MM.1S (cell line): ENCODE data around the gene KDM2A.

ENCODE experiments used
- DNase-seq: peaks from one replicate; pipeline ENCODE4 v3.0.0-alpha.2; 2015
- H2AFZ ChIP-seq: fragments of 300-600 bp; sonication (generic); 2 replicates; pipeline ENCODE4 v1.6.0; 2016; ENCODE audit warnings: antibody characterized with exemption, low read length
- H3F3A ChIP-seq: fragments of 300-600 bp; sonication (generic); 2 replicates; pipeline ENCODE4 v1.6.1; 2016; ENCODE audit warnings: mild to moderate bottlenecking, antibody characterized with exemption, low read length, moderate library complexity, mixed read lengths; ENCODE audit not compliant: insufficient read depth
- H3K27ac ChIP-seq: fragments of 300-600 bp; sonication (generic); 2 replicates; pipeline ENCODE4 v1.5.1; 2016; ENCODE audit warnings: mild to moderate bottlenecking, low read length
- H3K27me3 ChIP-seq: fragments of 300-600 bp; sonication (generic); replicated peaks from 2 replicates; pipeline ENCODE4 v1.6.0; 2016; ENCODE audit warnings: low read length; ENCODE audit not compliant: insufficient read depth
- H3K36me3 ChIP-seq: fragments of 300-600 bp; sonication (generic); replicated peaks from 2 replicates; pipeline ENCODE4 v1.6.1; 2016; ENCODE audit warnings: mild to moderate bottlenecking, low read length, mixed read lengths; ENCODE audit not compliant: insufficient read depth
- H3K4me1 ChIP-seq: fragments of 300-600 bp; sonication (generic); 2 replicates; pipeline ENCODE4 v1.6.1; 2016; ENCODE audit warnings: low read length, mixed read lengths
- H3K4me2 ChIP-seq: fragments of 300-600 bp; sonication (generic); 2 replicates; pipeline ENCODE4 v1.6.0; 2016; ENCODE audit warnings: low read depth, low read length
- H3K4me3 ChIP-seq: fragments of 300-600 bp; sonication (generic); 2 replicates; pipeline ENCODE4 v1.5.1; 2016; ENCODE audit warnings: low read length, mixed read lengths
- H3K79me2 ChIP-seq: fragments of 300-600 bp; sonication (generic); 2 replicates; pipeline ENCODE4 v1.6.1; 2016; ENCODE audit warnings: mixed run types, low read length, mixed read lengths
- H3K9ac ChIP-seq: fragments of 300-600 bp; sonication (generic); 2 replicates; pipeline ENCODE4 v1.6.1; 2016; ENCODE audit warnings: low read length, mixed read lengths
- H3K9me2 ChIP-seq: fragments of 300-600 bp; sonication (generic); replicated peaks from 2 replicates; pipeline ENCODE4 v1.6.1; 2016; ENCODE audit warnings: mild to moderate bottlenecking, low read length, mixed read lengths; ENCODE audit not compliant: insufficient read depth
- H3K9me3 ChIP-seq: fragments of 300-600 bp; sonication (generic); replicated peaks from 2 replicates; pipeline ENCODE4 v1.6.1; 2016; ENCODE audit warnings: mild to moderate bottlenecking, low read length, mixed read lengths; ENCODE audit not compliant: insufficient read depth
- H4K20me1 ChIP-seq: fragments of 300-600 bp; sonication (generic); 2 replicates; pipeline ENCODE4 v1.6.1; 2016; ENCODE audit warnings: mild to moderate bottlenecking, low read length, moderate library complexity, mixed read lengths; ENCODE audit not compliant: insufficient read depth
- EZH2 ChIP-seq: fragments of 300-600 bp; sonication (generic); optimal IDR thresholded peaks from 2 replicates; pipeline ENCODE3; 2017; ENCODE audit warnings: low read depth, mild to moderate bottlenecking, antibody characterized with exemption, low read length, mixed read lengths
- EZH2phosphoT487 ChIP-seq: fragments of 300-600 bp; sonication (generic); IDR thresholded peaks from 2 replicates; pipeline ENCODE4 v1.6.1; 2018; ENCODE audit warnings: antibody characterized with exemption, low read length
- TF ChIP-seq, protein P1 (sequence below): fragments of 300-600 bp; sonication (generic); IDR thresholded peaks from 2 replicates; pipeline ENCODE4 v1.5.1; 2016; ENCODE audit warnings: antibody characterized with exemption, low read length, mixed read lengths

KDM2A gene

DNA sequence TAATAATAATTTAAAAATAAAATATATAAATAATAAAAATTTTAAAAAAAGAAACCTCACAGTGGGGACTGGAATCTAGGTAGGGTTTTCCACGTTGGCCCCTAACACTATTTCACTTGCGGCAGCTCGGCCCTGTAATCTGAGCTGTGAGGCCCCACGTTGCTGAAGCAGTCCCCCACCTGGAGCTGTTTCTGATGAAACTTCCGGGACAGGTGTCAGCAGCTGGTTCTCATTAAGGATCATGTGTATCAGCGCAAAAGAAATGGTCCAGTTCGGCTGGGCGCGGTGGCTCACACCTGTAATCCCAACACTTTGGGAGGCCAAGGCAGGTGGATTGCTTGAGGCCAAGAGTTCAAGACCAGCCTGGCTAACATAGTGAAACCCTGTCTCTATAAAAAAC is 45.2 kb upstream of the KDM2A start:
- no peaks in the 10 kb centered on the region for H3K9me3 ChIP-seq
- H3K36me3 ChIP-seq = no peaks in the 10 kb centered on the region
- no peaks in the 10 kb centered on the region for H3F3A ChIP-seq
- H3K27me3 ChIP-seq = no peaks in the 10 kb centered on the region
- no peak overlapping the region for H3K4me3 ChIP-seq
- no peaks in the 10 kb centered on the region for H3K9me2 ChIP-seq
- DNase-seq = no peak
- H2AFZ ChIP-seq = no peak overlapping the region
- no peak overlapping the region for H3K4me2 ChIP-seq
- H3K9ac ChIP-seq = no peak overlapping the region
- H3K27ac ChIP-seq = no peak overlapping the region
- no peaks in the 10 kb centered on the region for H3K79me2 ChIP-seq
- H3K4me1 ChIP-seq = no peaks in the 10 kb centered on the region
- no peaks in the 10 kb centered on the region for H4K20me1 ChIP-seq
- TF ChIP-seq, protein P1, sequence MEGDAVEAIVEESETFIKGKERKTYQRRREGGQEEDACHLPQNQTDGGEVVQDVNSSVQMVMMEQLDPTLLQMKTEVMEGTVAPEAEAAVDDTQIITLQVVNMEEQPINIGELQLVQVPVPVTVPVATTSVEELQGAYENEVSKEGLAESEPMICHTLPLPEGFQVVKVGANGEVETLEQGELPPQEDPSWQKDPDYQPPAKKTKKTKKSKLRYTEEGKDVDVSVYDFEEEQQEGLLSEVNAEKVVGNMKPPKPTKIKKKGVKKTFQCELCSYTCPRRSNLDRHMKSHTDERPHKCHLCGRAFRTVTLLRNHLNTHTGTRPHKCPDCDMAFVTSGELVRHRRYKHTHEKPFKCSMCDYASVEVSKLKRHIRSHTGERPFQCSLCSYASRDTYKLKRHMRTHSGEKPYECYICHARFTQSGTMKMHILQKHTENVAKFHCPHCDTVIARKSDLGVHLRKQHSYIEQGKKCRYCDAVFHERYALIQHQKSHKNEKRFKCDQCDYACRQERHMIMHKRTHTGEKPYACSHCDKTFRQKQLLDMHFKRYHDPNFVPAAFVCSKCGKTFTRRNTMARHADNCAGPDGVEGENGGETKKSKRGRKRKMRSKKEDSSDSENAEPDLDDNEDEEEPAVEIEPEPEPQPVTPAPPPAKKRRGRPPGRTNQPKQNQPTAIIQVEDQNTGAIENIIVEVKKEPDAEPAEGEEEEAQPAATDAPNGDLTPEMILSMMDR = no peak
- TF ChIP-seq EZH2 (no peak), EZH2phosphoT487 (no peak)

DNA sequence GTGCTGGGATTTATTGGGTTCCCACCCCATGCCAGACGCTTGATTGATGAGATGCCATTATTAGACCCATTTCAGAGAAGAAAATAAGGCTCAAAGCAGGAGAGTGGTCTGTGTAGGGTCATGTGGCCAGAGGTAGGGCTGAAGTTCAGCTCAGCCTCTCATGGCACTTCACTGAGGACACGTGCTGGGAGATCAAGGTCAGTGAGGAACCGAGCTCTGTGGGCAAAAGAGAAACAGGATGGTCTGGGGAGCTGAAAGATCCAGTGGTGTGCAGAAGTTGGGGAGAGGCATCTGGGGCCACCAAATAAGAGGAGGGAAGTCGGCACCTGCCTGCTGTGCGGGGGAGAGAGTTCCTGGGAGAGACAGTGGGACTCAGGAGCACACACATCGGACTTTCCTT is 42.9 kb upstream of the KDM2A start:
- Histone ChIP-seq H3K4me2 (no peak overlapping the region), H4K20me1 (no peaks in the 10 kb centered on the region), H3K27ac (no peak overlapping the region), H3K36me3 (no peaks in the 10 kb centered on the region), H3K27me3 (no peaks in the 10 kb centered on the region), H3K4me3 (no peak overlapping the region), H3F3A (no peaks in the 10 kb centered on the region), H3K9me2 (no peaks in the 10 kb centered on the region), H2AFZ (no peak overlapping the region), H3K9ac (no peak overlapping the region), H3K79me2 (no peaks in the 10 kb centered on the region), H3K4me1 (no peaks in the 10 kb centered on the region), H3K9me3 (no peaks in the 10 kb centered on the region)
- TF ChIP-seq EZH2phosphoT487 = no peak
- TF ChIP-seq, protein P1 = no peak
- no peak for TF ChIP-seq EZH2
- DNase-seq = no peak

DNA sequence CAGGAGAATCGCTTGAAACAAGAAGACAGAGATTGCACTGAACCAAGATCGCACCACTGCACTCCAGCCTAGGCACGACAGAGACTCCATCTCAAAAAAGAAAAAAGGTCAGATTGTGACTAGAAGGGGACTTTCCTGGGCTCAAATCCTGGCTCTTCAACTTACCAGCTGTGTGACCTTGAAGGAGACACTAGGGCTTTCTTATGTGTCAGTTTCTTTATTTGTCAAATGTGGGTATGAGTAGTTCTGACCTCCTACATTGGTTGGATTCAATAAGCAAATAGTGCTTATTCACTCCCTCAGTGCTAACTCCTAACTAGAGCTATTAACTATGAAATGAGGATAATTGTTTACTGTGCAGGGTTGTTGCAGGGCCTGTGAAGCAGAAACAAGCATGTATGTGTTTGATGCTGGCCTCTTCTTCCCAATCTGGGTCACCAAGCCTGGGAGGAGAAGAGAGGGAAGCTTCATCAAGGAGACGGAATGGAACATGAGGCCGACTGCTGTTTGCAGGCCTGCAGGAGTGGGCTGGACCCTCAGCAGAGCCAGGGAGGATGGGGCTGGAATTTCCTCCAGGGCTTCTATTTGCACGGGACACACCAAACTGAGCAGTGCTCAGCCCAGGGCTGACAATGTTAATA is 39.9 kb upstream of the KDM2A start:
- no peak overlapping the region for H3K27ac ChIP-seq
- H3F3A ChIP-seq = peaks cover 14% of the 10 kb centered on the region; the same call in 1 of the 2 replicates
- no peak overlapping the region for H3K4me3 ChIP-seq

More for the DNA sequence above, 39.9 kb upstream of the KDM2A start:
- Histone ChIP-seq H3K4me1 (peaks cover 5% of the 10 kb centered on the region), H2AFZ (no peak overlapping the region), H3K79me2 (no peaks in the 10 kb centered on the region), H4K20me1 (no peaks in the 10 kb centered on the region), H3K36me3 (no peaks in the 10 kb centered on the region), H3K9me2 (no peaks in the 10 kb centered on the region), H3K9ac (no peak overlapping the region), H3K9me3 (no peaks in the 10 kb centered on the region), H3K4me2 (no peak overlapping the region), H3K27me3 (no peaks in the 10 kb centered on the region)
- DNase-seq = no peak
- TF ChIP-seq EZH2phosphoT487 = no peak
- TF ChIP-seq, protein P1 = no peak
- TF ChIP-seq EZH2 = no peak
